Measurements from ENCODE around the gene FAM83F. TPM values are rescaled to one million over a fixed set of nuclear protein-coding genes. Genes with fewer than 3 reads are reported as not detected.

The FAM83F gene
- polyA plus RNA-seq, 2 of the 4 experiments (the other 2 are of a cell fraction) = not detected

DNA sequence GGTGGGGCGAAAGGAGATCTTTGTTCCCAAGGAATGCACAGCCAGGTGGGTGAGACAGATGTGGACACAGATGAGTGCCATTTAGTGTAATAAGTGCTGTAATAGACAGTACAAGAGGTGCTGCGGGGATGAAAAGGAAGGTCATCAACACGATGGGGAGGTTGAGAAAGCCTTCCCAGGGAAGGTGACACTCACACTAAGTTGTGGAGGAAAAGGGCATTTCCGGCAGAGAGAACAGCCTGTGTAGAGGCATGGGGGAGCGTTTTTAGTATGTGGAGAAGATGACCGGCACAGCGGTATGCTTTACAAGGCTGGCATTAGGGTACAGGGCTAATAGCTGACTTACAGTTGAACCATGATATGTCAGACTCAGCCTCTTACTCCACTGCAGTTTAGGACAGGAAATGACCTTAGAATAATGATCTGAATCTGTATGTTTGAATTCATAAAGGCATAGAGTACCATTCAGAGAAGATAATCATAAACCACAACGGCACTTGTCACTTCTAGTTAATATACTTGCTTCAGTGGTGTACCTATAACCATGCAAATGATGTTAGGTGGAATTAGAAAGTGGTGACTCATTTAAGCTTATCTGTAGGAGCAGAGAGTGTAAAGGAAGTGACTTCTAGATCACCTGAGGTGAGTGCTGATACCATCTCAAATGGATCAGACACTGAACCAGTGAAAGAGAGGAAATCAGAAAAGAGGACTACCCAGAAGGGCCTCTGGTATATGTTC lies 60.6 kb downstream of the FAM83F start:
- ChIA-PET POLR2A (interaction anchor here (2.5 kb wide), 1 partner anchor 11 kb away, joined by 11 read pairs; no protein-coding TSS in a partner anchor), CTCF (interaction anchor here (0.8 to 1.1 kb wide), 2 partner anchors 11 to 18 kb away, joined by 4 to 5 read pairs; no protein-coding TSS in a partner anchor)
- Histone ChIP-seq H3K4me2 (no peak overlapping the region), H3K4me1 (no peaks in the 10 kb centered on the region; the same call in 2 of the 3 replicates), H3K4me3 (no peak overlapping the region), H3K9me3 (no peaks in the 10 kb centered on the region), H3K27ac (no peak overlapping the region)
- 81% methylated on average over 8 of the region's 8 CpGs for WGBS (ENCODE audit: missing lambda C conversion rate)
- FAIRE-seq = no peak
- no peak for ATAC-seq
- DNase-seq (ENCODE audit: low read depth in 1 of 2, low spot score in 1 of 2) = no peak
- no peak for TF ChIP-seq NR3C1 (IDR thresholded peaks at IDR 0.05)
- no peak for TF ChIP-seq GATA3 (IDR thresholded peaks at IDR 0.05; ENCODE audit: borderline replicate concordance)
- no peak for TF ChIP-seq FOSL2 (IDR thresholded peaks at IDR 0.05)
- TF ChIP-seq FOSL2 (CRISPR knock-in tag; IDR thresholded peaks at IDR 0.05) = no peak
- no peak for TF ChIP-seq SMC3 (IDR thresholded peaks at IDR 0.05)
- TF ChIP-seq, protein P1, sequence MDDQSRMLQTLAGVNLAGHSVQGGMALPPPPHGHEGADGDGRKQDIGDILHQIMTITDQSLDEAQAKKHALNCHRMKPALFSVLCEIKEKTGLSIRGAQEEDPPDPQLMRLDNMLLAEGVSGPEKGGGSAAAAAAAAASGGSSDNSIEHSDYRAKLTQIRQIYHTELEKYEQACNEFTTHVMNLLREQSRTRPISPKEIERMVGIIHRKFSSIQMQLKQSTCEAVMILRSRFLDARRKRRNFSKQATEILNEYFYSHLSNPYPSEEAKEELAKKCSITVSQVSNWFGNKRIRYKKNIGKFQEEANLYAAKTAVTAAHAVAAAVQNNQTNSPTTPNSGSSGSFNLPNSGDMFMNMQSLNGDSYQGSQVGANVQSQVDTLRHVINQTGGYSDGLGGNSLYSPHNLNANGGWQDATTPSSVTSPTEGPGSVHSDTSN (IDR thresholded peaks at IDR 0.05) = no peak
- TF ChIP-seq, protein P2, sequence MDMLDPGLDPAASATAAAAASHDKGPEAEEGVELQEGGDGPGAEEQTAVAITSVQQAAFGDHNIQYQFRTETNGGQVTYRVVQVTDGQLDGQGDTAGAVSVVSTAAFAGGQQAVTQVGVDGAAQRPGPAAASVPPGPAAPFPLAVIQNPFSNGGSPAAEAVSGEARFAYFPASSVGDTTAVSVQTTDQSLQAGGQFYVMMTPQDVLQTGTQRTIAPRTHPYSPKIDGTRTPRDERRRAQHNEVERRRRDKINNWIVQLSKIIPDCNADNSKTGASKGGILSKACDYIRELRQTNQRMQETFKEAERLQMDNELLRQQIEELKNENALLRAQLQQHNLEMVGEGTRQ (IDR thresholded peaks at IDR 0.05) = no peak
- no peak for TF ChIP-seq TFCP2L1 (CRISPR knock-in tag; IDR thresholded peaks at IDR 0.05)
- TF ChIP-seq, protein P3, sequence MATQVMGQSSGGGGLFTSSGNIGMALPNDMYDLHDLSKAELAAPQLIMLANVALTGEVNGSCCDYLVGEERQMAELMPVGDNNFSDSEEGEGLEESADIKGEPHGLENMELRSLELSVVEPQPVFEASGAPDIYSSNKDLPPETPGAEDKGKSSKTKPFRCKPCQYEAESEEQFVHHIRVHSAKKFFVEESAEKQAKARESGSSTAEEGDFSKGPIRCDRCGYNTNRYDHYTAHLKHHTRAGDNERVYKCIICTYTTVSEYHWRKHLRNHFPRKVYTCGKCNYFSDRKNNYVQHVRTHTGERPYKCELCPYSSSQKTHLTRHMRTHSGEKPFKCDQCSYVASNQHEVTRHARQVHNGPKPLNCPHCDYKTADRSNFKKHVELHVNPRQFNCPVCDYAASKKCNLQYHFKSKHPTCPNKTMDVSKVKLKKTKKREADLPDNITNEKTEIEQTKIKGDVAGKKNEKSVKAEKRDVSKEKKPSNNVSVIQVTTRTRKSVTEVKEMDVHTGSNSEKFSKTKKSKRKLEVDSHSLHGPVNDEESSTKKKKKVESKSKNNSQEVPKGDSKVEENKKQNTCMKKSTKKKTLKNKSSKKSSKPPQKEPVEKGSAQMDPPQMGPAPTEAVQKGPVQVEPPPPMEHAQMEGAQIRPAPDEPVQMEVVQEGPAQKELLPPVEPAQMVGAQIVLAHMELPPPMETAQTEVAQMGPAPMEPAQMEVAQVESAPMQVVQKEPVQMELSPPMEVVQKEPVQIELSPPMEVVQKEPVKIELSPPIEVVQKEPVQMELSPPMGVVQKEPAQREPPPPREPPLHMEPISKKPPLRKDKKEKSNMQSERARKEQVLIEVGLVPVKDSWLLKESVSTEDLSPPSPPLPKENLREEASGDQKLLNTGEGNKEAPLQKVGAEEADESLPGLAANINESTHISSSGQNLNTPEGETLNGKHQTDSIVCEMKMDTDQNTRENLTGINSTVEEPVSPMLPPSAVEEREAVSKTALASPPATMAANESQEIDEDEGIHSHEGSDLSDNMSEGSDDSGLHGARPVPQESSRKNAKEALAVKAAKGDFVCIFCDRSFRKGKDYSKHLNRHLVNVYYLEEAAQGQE (IDR thresholded peaks at IDR 0.05) = no peak
- TF ChIP-seq NFE2L2 (conservative IDR thresholded peaks at IDR 0.05; ENCODE audit: low read length) = no peak
- no peak for TF ChIP-seq JUN (IDR thresholded peaks at IDR 0.05)
- TF ChIP-seq EHMT2 (IDR thresholded peaks at IDR 0.05; ENCODE audit: low read depth) = no peak
- TF ChIP-seq CEBPB (IDR thresholded peaks at IDR 0.05) = no peak
- TF ChIP-seq ZC3H11A (IDR thresholded peaks at IDR 0.05) = no peak

DNA sequence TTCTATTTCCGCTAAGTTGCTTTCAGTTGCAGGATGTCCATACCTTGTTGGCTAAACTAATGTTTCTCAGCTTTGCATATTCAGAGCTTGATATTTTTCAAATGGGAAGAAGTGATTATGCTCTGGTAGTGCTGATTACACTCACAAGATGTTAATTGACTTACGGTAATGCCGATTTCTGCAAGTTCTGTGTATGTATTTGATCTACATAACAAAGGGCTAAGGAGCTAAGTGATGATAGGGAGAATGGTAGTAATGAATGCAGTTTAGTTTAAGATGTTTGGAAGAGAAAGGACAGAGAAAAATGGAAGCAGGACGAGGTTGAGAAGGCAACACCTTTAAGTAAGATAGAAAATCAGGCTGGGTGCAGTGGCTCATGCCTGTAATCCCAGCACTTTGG lies 61.4 kb downstream of the FAM83F start:
- CTCF ChIA-PET = interaction anchor here (0.8 kb wide), 1 partner anchor 19 kb away, joined by 5 read pairs; no protein-coding TSS in a partner anchor
- no peak for FAIRE-seq

DNA sequence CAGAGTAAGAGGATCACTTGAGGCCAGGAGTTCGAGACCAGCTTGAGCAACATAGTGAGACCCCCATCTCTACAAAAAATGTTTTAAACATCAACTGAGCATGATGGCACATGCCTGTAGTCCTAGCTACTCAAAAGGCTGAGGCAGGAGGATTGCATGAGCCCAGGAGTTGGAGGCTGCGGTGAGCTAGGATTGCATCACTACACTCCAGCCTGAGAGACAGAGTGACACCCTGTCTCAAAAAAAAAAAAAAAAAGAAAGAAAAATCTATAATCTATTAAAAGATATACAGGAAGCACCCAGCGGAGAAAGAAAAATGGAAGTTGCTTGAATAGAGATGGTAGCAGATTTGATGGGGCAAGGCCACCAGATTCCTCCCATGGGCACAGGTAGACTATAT lies 61.8 kb downstream of the FAM83F start:
- POLR2A ChIA-PET = no interaction called here

More for the DNA sequence above, 61.4 kb downstream of the FAM83F start:
- no peak overlapping the region for H3K4me2 ChIP-seq
- WGBS (ENCODE audit: missing lambda C conversion rate) = 81% methylated on average over 4 of the region's 4 CpGs
- ATAC-seq (no peak), DNase-seq (ENCODE audit: low read depth in 1 of 2, low spot score in 1 of 2) (no peak)
- no peaks in the 10 kb centered on the region for H3K9me3 ChIP-seq
- no peak for TF ChIP-seq HOXB13 (CRISPR knock-in tag; IDR thresholded peaks at IDR 0.05; ENCODE audit: low read depth)
- TF ChIP-seq EP300 (IDR thresholded peaks at IDR 0.05) = no peak
- TF ChIP-seq CHD2 (IDR thresholded peaks at IDR 0.05; ENCODE audit: low read length, partially characterized antibody) = no peak
- TF ChIP-seq TP53 (CRISPR knock-in tag; IDR thresholded peaks at IDR 0.05) = no peak
- TF ChIP-seq MAZ (IDR thresholded peaks at IDR 0.05; ENCODE audit: borderline replicate concordance, low read depth, low read length) = no peak
- POLR2A ChIA-PET = interaction anchor here (2.5 kb wide), 1 partner anchor 12 kb away, joined by 11 read pairs; no protein-coding TSS in a partner anchor
- no peak overlapping the region for H3K4me3 ChIP-seq
- H3K4me1 ChIP-seq = no peaks in the 10 kb centered on the region; the same call in 2 of the 3 replicates
- no peak overlapping the region for H3K27ac ChIP-seq

More for the DNA sequence above, 61.8 kb downstream of the FAM83F start:
- Histone ChIP-seq H3K4me3 (no peak overlapping the region), H3K27ac (no peak overlapping the region), H3K4me1 (no peaks in the 10 kb centered on the region; the same call in 2 of the 3 replicates), H3K9me3 (no peaks in the 10 kb centered on the region), H3K4me2 (no peak overlapping the region)
- no peak for DNase-seq (ENCODE audit: low read depth in 1 of 2, low spot score in 1 of 2)
- no peak for FAIRE-seq
- no peak for ATAC-seq
- WGBS (ENCODE audit: missing lambda C conversion rate) = 84% methylated on average over 3 of the region's 3 CpGs
- CTCF ChIA-PET = no interaction called here
- TF ChIP-seq RCOR1 (IDR thresholded peaks at IDR 0.05; ENCODE audit: low read depth, low read length) (no peak), FOSL2 (IDR thresholded peaks at IDR 0.05) (no peak), FOSL2 (CRISPR knock-in tag; IDR thresholded peaks at IDR 0.05) (no peak), NPAS2 (CRISPR knock-in tag; IDR thresholded peaks at IDR 0.05; ENCODE audit: borderline replicate concordance) (no peak), BHLHE40 (IDR thresholded peaks at IDR 0.05; ENCODE audit: low read depth, low read length) (no peak), MAZ (IDR thresholded peaks at IDR 0.05; ENCODE audit: borderline replicate concordance, low read depth, low read length) (no peak), FOXS1 (CRISPR knock-in tag; IDR thresholded peaks at IDR 0.05) (no peak)
- TF ChIP-seq, protein P4, sequence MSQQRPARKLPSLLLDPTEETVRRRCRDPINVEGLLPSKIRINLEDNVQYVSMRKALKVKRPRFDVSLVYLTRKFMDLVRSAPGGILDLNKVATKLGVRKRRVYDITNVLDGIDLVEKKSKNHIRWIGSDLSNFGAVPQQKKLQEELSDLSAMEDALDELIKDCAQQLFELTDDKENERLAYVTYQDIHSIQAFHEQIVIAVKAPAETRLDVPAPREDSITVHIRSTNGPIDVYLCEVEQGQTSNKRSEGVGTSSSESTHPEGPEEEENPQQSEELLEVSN (IDR thresholded peaks at IDR 0.05; ENCODE audit: borderline replicate concordance, low read depth) = no peak
- TF ChIP-seq, protein P5, sequence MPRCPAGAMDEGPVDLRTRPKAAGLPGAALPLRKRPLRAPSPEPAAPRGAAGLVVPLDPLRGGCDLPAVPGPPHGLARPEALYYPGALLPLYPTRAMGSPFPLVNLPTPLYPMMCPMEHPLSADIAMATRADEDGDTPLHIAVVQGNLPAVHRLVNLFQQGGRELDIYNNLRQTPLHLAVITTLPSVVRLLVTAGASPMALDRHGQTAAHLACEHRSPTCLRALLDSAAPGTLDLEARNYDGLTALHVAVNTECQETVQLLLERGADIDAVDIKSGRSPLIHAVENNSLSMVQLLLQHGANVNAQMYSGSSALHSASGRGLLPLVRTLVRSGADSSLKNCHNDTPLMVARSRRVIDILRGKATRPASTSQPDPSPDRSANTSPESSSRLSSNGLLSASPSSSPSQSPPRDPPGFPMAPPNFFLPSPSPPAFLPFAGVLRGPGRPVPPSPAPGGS (IDR thresholded peaks at IDR 0.05) = no peak
